ENCODE results near the gene SEMA6B.

DNA sequence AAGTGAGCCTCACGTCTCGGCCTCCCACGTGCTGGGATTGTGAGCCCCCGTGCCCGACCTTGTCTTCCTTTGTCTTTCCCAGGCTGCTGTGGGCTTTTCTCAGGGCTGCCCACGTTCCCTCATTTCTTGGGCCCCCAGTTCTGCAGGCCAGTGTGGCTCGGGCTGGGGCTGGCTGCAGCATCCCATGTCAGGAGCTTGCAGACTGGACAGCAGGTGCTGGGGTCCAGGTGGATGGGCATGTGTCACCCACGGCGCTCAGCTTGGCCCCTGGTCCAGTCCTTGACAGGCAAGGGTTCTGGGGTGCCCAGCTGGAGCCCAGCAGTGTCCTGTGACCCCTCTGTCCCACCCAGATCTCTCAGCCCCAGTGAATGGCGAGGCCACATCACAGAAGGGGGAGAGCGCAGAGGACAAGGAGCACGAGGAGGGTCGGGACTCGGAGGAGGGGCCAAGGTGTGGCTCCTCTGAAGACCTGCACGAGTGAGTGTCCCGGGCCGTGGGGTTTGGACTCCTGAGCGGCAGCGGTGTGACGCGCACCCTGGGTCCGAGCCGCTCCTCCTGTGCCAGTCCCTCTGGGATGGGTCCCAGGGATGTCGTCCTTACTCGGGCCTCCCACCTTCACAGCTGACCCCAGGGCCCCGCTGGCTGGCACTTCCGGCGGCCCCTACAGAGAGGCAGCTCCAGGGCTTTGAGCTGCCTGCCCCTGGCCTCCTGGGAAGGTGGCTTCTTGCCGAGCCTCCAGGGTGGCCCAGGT lies 58.5 kb downstream of the SEMA6B start:
- TF ChIP-seq ZNF561 (tag by site-specific recombination; IDR thresholded peaks at IDR 0.05; ENCODE audit: borderline replicate concordance) = no peak
- no peak for TF ChIP-seq ZNF146 (tag by site-specific recombination; IDR thresholded peaks at IDR 0.05)
- TF ChIP-seq, protein P1, sequence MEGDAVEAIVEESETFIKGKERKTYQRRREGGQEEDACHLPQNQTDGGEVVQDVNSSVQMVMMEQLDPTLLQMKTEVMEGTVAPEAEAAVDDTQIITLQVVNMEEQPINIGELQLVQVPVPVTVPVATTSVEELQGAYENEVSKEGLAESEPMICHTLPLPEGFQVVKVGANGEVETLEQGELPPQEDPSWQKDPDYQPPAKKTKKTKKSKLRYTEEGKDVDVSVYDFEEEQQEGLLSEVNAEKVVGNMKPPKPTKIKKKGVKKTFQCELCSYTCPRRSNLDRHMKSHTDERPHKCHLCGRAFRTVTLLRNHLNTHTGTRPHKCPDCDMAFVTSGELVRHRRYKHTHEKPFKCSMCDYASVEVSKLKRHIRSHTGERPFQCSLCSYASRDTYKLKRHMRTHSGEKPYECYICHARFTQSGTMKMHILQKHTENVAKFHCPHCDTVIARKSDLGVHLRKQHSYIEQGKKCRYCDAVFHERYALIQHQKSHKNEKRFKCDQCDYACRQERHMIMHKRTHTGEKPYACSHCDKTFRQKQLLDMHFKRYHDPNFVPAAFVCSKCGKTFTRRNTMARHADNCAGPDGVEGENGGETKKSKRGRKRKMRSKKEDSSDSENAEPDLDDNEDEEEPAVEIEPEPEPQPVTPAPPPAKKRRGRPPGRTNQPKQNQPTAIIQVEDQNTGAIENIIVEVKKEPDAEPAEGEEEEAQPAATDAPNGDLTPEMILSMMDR (tag by site-specific recombination; IDR thresholded peaks at IDR 0.05) = no peak
- TF ChIP-seq, protein P2, sequence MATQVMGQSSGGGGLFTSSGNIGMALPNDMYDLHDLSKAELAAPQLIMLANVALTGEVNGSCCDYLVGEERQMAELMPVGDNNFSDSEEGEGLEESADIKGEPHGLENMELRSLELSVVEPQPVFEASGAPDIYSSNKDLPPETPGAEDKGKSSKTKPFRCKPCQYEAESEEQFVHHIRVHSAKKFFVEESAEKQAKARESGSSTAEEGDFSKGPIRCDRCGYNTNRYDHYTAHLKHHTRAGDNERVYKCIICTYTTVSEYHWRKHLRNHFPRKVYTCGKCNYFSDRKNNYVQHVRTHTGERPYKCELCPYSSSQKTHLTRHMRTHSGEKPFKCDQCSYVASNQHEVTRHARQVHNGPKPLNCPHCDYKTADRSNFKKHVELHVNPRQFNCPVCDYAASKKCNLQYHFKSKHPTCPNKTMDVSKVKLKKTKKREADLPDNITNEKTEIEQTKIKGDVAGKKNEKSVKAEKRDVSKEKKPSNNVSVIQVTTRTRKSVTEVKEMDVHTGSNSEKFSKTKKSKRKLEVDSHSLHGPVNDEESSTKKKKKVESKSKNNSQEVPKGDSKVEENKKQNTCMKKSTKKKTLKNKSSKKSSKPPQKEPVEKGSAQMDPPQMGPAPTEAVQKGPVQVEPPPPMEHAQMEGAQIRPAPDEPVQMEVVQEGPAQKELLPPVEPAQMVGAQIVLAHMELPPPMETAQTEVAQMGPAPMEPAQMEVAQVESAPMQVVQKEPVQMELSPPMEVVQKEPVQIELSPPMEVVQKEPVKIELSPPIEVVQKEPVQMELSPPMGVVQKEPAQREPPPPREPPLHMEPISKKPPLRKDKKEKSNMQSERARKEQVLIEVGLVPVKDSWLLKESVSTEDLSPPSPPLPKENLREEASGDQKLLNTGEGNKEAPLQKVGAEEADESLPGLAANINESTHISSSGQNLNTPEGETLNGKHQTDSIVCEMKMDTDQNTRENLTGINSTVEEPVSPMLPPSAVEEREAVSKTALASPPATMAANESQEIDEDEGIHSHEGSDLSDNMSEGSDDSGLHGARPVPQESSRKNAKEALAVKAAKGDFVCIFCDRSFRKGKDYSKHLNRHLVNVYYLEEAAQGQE (tag by site-specific recombination; IDR thresholded peaks at IDR 0.05) = no peak
- TF ChIP-seq GLI2 (tag by site-specific recombination; IDR thresholded peaks at IDR 0.05; ENCODE audit: borderline replicate concordance, low read depth) = no peak

All from HEK293 (cell line).